Body of pancreas (tissue), 4 donors: ENCODE results near the gene ADCY1. TPM values are rescaled to one million over a fixed set of nuclear protein-coding genes. Genes with fewer than 3 reads are reported as not detected.
A peak's percentile ranks its signal among the peaks of the same experiment; 100 is the strongest.

Experiments used
- ATAC-seq: fragments of 150-250 bp; one replicate; pipeline ENCODE4 v1.9.1; 2016
- DNase-seq, 4 donors: peaks; one replicate each; pipeline ENCODE4 v3.0.0-alpha.2; 2019
- H3K27ac ChIP-seq, 4 donors: fragments of 200-600 bp; sonication (generic); 1 replicate in 3 of 4; 2 replicates in 1 of 4; pipeline versions ENCODE4 v1.5.1 to v1.6.1; 2016 to 2019; ENCODE audit warnings: mild to moderate bottlenecking in 1 of 4, mixed read lengths in 1 of 4, moderate library complexity in 1 of 4
- H3K27me3 ChIP-seq, 2 donors: fragments of 200-600 bp; sonication (generic); one replicate each; pipeline ENCODE4 v1.6.0; 2016; ENCODE audit warnings: mild to moderate bottlenecking in 1 of 2
- H3K36me3 ChIP-seq, 2 donors: fragments of 200-600 bp; sonication (generic); replicated peaks in 1 of 2; 2 replicates each; pipeline ENCODE4 v1.5.1; 2016; ENCODE audit warnings: low read depth in 2 of 2; ENCODE audit not compliant: insufficient read depth in 1 of 2
- H3K4me1 ChIP-seq: fragments of 200-600 bp; sonication (generic); one replicate; pipeline ENCODE4 v1.6.0; 2016
- H3K4me3 ChIP-seq, 2 donors: fragments of 200-600 bp; sonication (generic); 1 replicate in 1 of 2; 2 replicates in 1 of 2; pipeline ENCODE4 v1.5.1; 2016 to 2019
- H3K9me3 ChIP-seq, 3 donors: fragments of 200-600 bp; sonication (generic); 1 replicate in 2 of 3; 2 replicates in 1 of 3; pipeline ENCODE4 v1.5.1; 2016
- CTCF ChIP-seq, 7 experiments: fragments of 450-650 bp in 4 of 7; fragments of 200-600 bp in 3 of 7; sonication (generic) in 3 of 7; IDR thresholded peaks; one replicate each; pipeline ENCODE4 v1.5.1; 2016 to 2019; ENCODE audit warnings: antibody characterized with exemption in 7 of 7
- POLR2A ChIP-seq, 3 donors: fragments of 450-650 bp; IDR thresholded peaks; one replicate each; pipeline ENCODE4 v1.6.1; 2016; ENCODE audit warnings: antibody characterized with exemption in 3 of 3, mild to moderate bottlenecking in 2 of 3
- WGBS, 2 donors: methylation state at CpG; one replicate each; pipeline ENCODE4 v1.1.5; 2017; 5-methylcytosine and 5-hydroxymethylcytosine counted together
- intact Hi-C: fragments of 100-400 bp; cut with DNase I; formaldehyde crosslinking; loops from one replicate; pipeline ENCODE4 v1.15.1; 2023
- total RNA-seq, 2 donors: library from RNA; depleted of rRNA; stranded (reverse); fragments of >200 nt; gene quantifications; one replicate each; pipeline ENCODE4 v1.1.0, GENCODE V29; 2016

The ADCY1 gene
- total RNA-seq, 2 donors from 2014 or later = 6.2 to 7.6 TPM

- ATAC-seq (no peak), DNase-seq (peak in 1 of 4 donors; percentile 3)
- H3K27me3 ChIP-seq = no peaks in the 10 kb centered on the region
- H3K4me3 ChIP-seq = no peak overlapping the region
- H3K4me1 ChIP-seq = no peaks in the 10 kb centered on the region
- no peak overlapping the region for H3K27ac ChIP-seq
- no peaks in the 10 kb centered on the region for H3K9me3 ChIP-seq
- WGBS, 2 donors = 89 to 90% methylated on average over 20 of the region's 20 CpGs
- intact Hi-C loops = no loop called here
- H3K36me3 ChIP-seq = no peaks in the 10 kb centered on the region
- no peak for TF ChIP-seq CTCF (IDR thresholded peaks at IDR 0.05)
- TF ChIP-seq POLR2A (IDR thresholded peaks at IDR 0.05) = no peak
These were observed 129.2 kb downstream of the ADCY1 start for GRCh38 chr7:45703373-45703821.

GRCh38 chr7:45703911-45704682 is 129.9 kb downstream of the ADCY1 start:
- Histone ChIP-seq H3K27ac (no peak overlapping the region), H3K36me3 (no peaks in the 10 kb centered on the region), H3K9me3 (no peaks in the 10 kb centered on the region), H3K4me1 (no peaks in the 10 kb centered on the region), H3K4me3 (no peak overlapping the region), H3K27me3 (no peaks in the 10 kb centered on the region)
- ATAC-seq = no peak
- intact Hi-C loops = no loop called here
- TF ChIP-seq CTCF (IDR thresholded peaks at IDR 0.05) = no peak
- no peak for TF ChIP-seq POLR2A (IDR thresholded peaks at IDR 0.05)
- WGBS, 2 donors = 88 to 91% methylated on average over 8 to 13 of the region's 13 CpGs
- peak in 2 of 4 donors; percentile 5 for DNase-seq

- no peaks in the 10 kb centered on the region for H3K27me3 ChIP-seq
- no peaks in the 10 kb centered on the region for H3K9me3 ChIP-seq
- intact Hi-C loops = no loop called here
- DNase-seq = no peak
- H3K4me1 ChIP-seq = no peaks in the 10 kb centered on the region
- no peaks in the 10 kb centered on the region for H3K36me3 ChIP-seq
- TF ChIP-seq POLR2A (IDR thresholded peaks at IDR 0.05) = no peak
- no peak for TF ChIP-seq CTCF (IDR thresholded peaks at IDR 0.05)
- H3K4me3 ChIP-seq = no peak overlapping the region
- no peak for ATAC-seq
- WGBS, 2 donors = 70 to 85% methylated on average over 3 of the region's 3 CpGs
- no peak overlapping the region for H3K27ac ChIP-seq
These were observed 130.5 kb downstream of the ADCY1 start for GRCh38 chr7:45704683-45705016.

- Histone ChIP-seq H3K4me1 (no peaks in the 10 kb centered on the region), H3K9me3 (no peaks in the 10 kb centered on the region), H3K27ac (no peak overlapping the region), H3K36me3 (no peaks in the 10 kb centered on the region), H3K27me3 (no peaks in the 10 kb centered on the region), H3K4me3 (no peak overlapping the region)
- DNase-seq = no peak
- TF ChIP-seq CTCF (IDR thresholded peaks at IDR 0.05) (no peak), POLR2A (IDR thresholded peaks at IDR 0.05) (no peak)
- WGBS, 2 donors = 84% methylated on average over 14 of the region's 14 CpGs
- intact Hi-C loops = no loop called here
- no peak for ATAC-seq
These were observed 134.1 kb downstream of the ADCY1 start for GRCh38 chr7:45708046-45708950.
